HepG2 (cell line): ENCODE data around the gene IGLON5. TPM values are rescaled to one million over a fixed set of nuclear protein-coding genes. Genes with fewer than 3 reads are reported as not detected.

Source experiments
- ARHGAP35 ChIP-seq: sonication (generic); formaldehyde crosslinking; IDR thresholded peaks from 2 replicates; pipeline ENCODE4 v1.9.0; 2022; ENCODE audit warnings: mild to moderate bottlenecking, inconsistent platforms, moderate library complexity, missing genetic modification reagents, borderline replicate concordance
- ERF ChIP-seq: IDR thresholded peaks from 2 replicates; pipeline ENCODE4 v1.6.1; 2018; ENCODE audit warnings: missing biosample characterization, missing genetic modification reagents
- HNRNPUL1 ChIP-seq: fragments of 200-400 bp; formaldehyde crosslinking; IDR thresholded peaks from 2 replicates; pipeline ENCODE4 v1.6.1; 2017; ENCODE audit warnings: low read depth, mild to moderate bottlenecking, low read length, moderate library complexity
- IRF9 ChIP-seq: sonication (generic); formaldehyde crosslinking; IDR thresholded peaks from 2 replicates; pipeline ENCODE4 v1.8.0; 2022; ENCODE audit warnings: missing genetic modification reagents, mild to moderate bottlenecking, borderline replicate concordance
- KLF12 ChIP-seq: sonication (generic); formaldehyde crosslinking; IDR thresholded peaks from 2 replicates; pipeline ENCODE4 v1.4.0; 2020; ENCODE audit warnings: missing genetic modification reagents, borderline replicate concordance
- KLF6 ChIP-seq: IDR thresholded peaks from 2 replicates; pipeline ENCODE4 v1.8.0; 2016; ENCODE audit warnings: missing biosample characterization, missing genetic modification reagents
- MED13 ChIP-seq: sonication (generic); formaldehyde crosslinking; IDR thresholded peaks from 2 replicates; pipeline ENCODE4 v1.5.0; 2020; ENCODE audit warnings: missing genetic modification reagents
- MTA3 ChIP-seq: sonication (generic); formaldehyde crosslinking; IDR thresholded peaks from 2 replicates; pipeline ENCODE4 v1.4.0; 2020; ENCODE audit warnings: missing genetic modification reagents
- NONO ChIP-seq, 2 experiments: fragments of 450-650 bp in 1 of 2; sonication (generic) in 1 of 2; formaldehyde crosslinking in 1 of 2; IDR thresholded peaks in 1 of 2; conservative IDR thresholded peaks in 1 of 2; 2 replicates each; pipeline versions ENCODE4 v1.6.1 to v1.8.0; 2017 to 2022; ENCODE audit warnings: mild to moderate bottlenecking in 1 of 2, missing genetic modification reagents in 1 of 2, moderate library complexity in 1 of 2
- RAD21 ChIP-seq: fragments of 450-650 bp; formaldehyde crosslinking; IDR thresholded peaks from 2 replicates; pipeline ENCODE4 v1.5.0; 2020; ENCODE audit warnings: mild to moderate bottlenecking
- RAD51 ChIP-seq: fragments of 450-650 bp; IDR thresholded peaks from 2 replicates; pipeline ENCODE4 v1.6.1; 2016; ENCODE audit warnings: borderline replicate concordance
- RARA ChIP-seq: IDR thresholded peaks from 2 replicates; pipeline ENCODE4 v1.6.1; 2016; ENCODE audit warnings: missing genetic modification reagents, missing compliant biosample characterization
- SATB2 ChIP-seq: sonication (generic); formaldehyde crosslinking; IDR thresholded peaks from 2 replicates; pipeline ENCODE4 v1.5.0; 2020; ENCODE audit warnings: missing genetic modification reagents
- SKI ChIP-seq: fragments of 450-650 bp; IDR thresholded peaks from one replicate; pipeline ENCODE4 v1.6.1; 2018; ENCODE audit warnings: mild to moderate bottlenecking; ENCODE audit not compliant: partially characterized antibody
- TAF15 ChIP-seq: fragments of 200-400 bp; formaldehyde crosslinking; IDR thresholded peaks from one replicate; pipeline ENCODE4 v1.6.1; 2018; ENCODE audit warnings: mild to moderate bottlenecking, low read depth, low read length; ENCODE audit not compliant: poor library complexity, severe bottlenecking
- TCF7 ChIP-seq: sonication (generic); IDR thresholded peaks from 2 replicates; pipeline ENCODE4 v1.6.1; 2016; ENCODE audit warnings: antibody characterized with exemption, low read depth
- ZKSCAN8 ChIP-seq: IDR thresholded peaks from 2 replicates; pipeline ENCODE4 v1.6.1; 2016; ENCODE audit warnings: borderline replicate concordance, missing genetic modification reagents, missing compliant biosample characterization
- ZNF10 ChIP-seq: sonication (generic); formaldehyde crosslinking; IDR thresholded peaks from 2 replicates; pipeline ENCODE4 v1.4.0; 2020; ENCODE audit warnings: mild to moderate bottlenecking, low read depth, missing genetic modification reagents, borderline replicate concordance
- ZNF264 ChIP-seq: sonication (generic); formaldehyde crosslinking; IDR thresholded peaks from 2 replicates; pipeline ENCODE4 v1.4.0; 2020; ENCODE audit warnings: missing genetic modification reagents
- ZNF280B ChIP-seq: sonication (generic); formaldehyde crosslinking; IDR thresholded peaks from 2 replicates; pipeline ENCODE4 v1.5.0; 2020; ENCODE audit warnings: missing genetic modification reagents, mild to moderate bottlenecking, borderline replicate concordance
- ZNF3 ChIP-seq: IDR thresholded peaks from 2 replicates; pipeline ENCODE4 v1.7.0; 2017; ENCODE audit warnings: inconsistent platforms
- ZNF326 ChIP-seq: sonication (generic); formaldehyde crosslinking; IDR thresholded peaks from 2 replicates; pipeline ENCODE4 v1.4.0; 2020; ENCODE audit warnings: missing genetic modification reagents, borderline replicate concordance
- ZNF367 ChIP-seq: sonication (generic); formaldehyde crosslinking; IDR thresholded peaks from 2 replicates; pipeline ENCODE4 v1.4.0; 2020; ENCODE audit warnings: missing genetic modification reagents, borderline replicate concordance
- ZNF598 ChIP-seq: sonication (generic); formaldehyde crosslinking; IDR thresholded peaks from 2 replicates; pipeline ENCODE4 v1.5.1; 2020; ENCODE audit warnings: mild to moderate bottlenecking, missing genetic modification reagents, borderline replicate concordance
- ZNF724P ChIP-seq: sonication (generic); formaldehyde crosslinking; IDR thresholded peaks from 2 replicates; pipeline ENCODE4 v1.8.0; 2022; ENCODE audit warnings: missing genetic modification reagents, borderline replicate concordance
- ZNF749 ChIP-seq: sonication (generic); formaldehyde crosslinking; IDR thresholded peaks from 2 replicates; pipeline ENCODE4 v1.8.0; 2022; ENCODE audit warnings: mild to moderate bottlenecking, missing genetic modification reagents, moderate library complexity, borderline replicate concordance
- ZNF891 ChIP-seq: sonication (generic); formaldehyde crosslinking; IDR thresholded peaks from 2 replicates; pipeline ENCODE4 v1.5.0; 2020; ENCODE audit warnings: mild to moderate bottlenecking, missing genetic modification reagents
- ZSCAN9 ChIP-seq: IDR thresholded peaks from 2 replicates; pipeline ENCODE4 v1.6.1; 2016; ENCODE audit warnings: borderline replicate concordance
- polyA plus RNA-seq, 8 experiments: library from polyadenylated mRNA; depleted of rRNA in 3 of 8; stranded (reverse) in 7 of 8; unstranded in 1 of 8; fragments of >200 nt; fragmentation: Illumina TruSeq in 4 of 8; extraction: Trizol in 4 of 8; gene quantifications; 2 replicates each; pipeline versions ENCODE4 v1.2.1 to v1.2.3, GENCODE V29; 2011 to 2016; ENCODE audit warnings: low read depth in 4 of 8, missing spikeins in 1 of 8, mixed read lengths in 1 of 8; ENCODE audit not compliant: insufficient read depth in 1 of 8
- total RNA-seq, 5 experiments: library from RNA; depleted of rRNA; stranded (reverse); fragments of >200 nt; fragmentation: Illumina TruSeq; extraction: Trizol; gene quantifications; 2 replicates each; pipeline ENCODE4 v1.2.3, GENCODE V29; 2016; ENCODE audit warnings: low read depth in 1 of 5
- TF ChIP-seq, protein P1 (sequence below): sonication (generic); formaldehyde crosslinking; IDR thresholded peaks from 2 replicates; pipeline ENCODE4 v1.4.0; 2020; ENCODE audit warnings: mild to moderate bottlenecking, missing genetic modification reagents

Gene IGLON5
- total and polyA plus RNA-seq, 2 of the 13 experiments (the other 11 are each of a cell fraction or from before 2014, with no cell fraction given) = 0.04 to 5.7 TPM

DNA sequence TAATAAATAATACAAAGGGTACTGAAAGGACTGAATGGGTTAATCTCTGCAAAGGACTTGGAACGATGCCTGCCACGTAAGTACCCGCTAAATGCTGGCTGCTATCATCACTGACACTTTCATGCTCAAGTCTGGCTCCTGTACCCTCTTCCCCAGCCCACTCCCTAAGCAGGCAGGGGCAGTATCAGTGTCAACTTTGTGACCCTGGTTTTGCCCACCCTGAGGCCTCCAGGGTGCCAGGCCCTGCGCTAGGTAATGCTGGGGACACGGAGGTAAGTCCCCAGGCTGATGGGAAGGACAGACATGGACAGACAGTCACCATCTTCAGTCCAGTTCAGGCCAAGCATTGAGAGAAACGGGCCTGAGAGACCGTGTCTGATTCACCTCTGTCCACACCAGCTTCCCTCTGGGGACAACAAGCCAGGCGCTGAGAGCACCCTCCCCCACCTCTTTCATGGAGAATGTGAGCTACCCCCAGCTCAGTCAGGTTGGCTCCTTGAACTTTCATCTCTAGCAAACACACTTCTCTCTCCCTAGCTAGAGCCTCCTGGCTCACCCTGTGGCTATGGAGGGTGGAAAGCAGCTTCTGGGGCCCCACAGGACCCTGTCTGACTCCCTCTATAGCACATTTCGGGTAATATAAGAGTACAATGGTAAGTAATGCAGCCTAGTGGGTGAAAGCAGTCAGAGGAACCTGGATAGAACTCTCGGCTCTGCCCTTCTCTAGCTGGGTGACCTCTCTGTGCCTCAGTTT lies 53.9 kb downstream of the IGLON5 start (continued):
- TF ChIP-seq, protein P1, sequence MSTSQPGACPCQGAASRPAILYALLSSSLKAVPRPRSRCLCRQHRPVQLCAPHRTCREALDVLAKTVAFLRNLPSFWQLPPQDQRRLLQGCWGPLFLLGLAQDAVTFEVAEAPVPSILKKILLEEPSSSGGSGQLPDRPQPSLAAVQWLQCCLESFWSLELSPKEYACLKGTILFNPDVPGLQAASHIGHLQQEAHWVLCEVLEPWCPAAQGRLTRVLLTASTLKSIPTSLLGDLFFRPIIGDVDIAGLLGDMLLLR (CRISPR knock-in tag) = no peak
- TF ChIP-seq NONO (IDR thresholded peaks at IDR 0.05) (no peak), NONO (CRISPR knock-in tag; conservative IDR thresholded peaks at IDR 0.05) (peak; percentile 73; the same call in 1 of the 2 replicates), ZNF891 (CRISPR knock-in tag) (0 out of 2 replicates have a peak, but pooled peaks have one; percentile 37), ZNF3 (no peak), ZNF264 (CRISPR knock-in tag) (0 out of 2 replicates have a peak, but pooled peaks have one; percentile 34), ERF (CRISPR knock-in tag) (peak; percentile 64; the same call in 1 of the 2 replicates), RAD51 (no peak), RAD21 (CRISPR knock-in tag) (no peak; the same call in none of the 2 replicates), SATB2 (CRISPR knock-in tag) (no peak), ZKSCAN8 (CRISPR knock-in tag) (peak; percentile 59; the same call in 1 of the 2 replicates), ZNF724P (CRISPR knock-in tag) (no peak), ZNF367 (CRISPR knock-in tag) (no peak), ARHGAP35 (CRISPR knock-in tag) (no peak), ZNF598 (CRISPR knock-in tag) (no peak; the same call in 1 of the 2 replicates), ZNF10 (no peak), RARA (peak; percentile 75), SKI (peak; percentile 48), ZSCAN9 (CRISPR knock-in tag) (peak; percentile 77), MTA3 (no peak), ZNF280B (CRISPR knock-in tag) (no peak), MED13 (CRISPR knock-in tag) (peak; percentile 69; the same call in 1 of the 2 replicates), ZNF326 (no peak), HNRNPUL1 (no peak), KLF6 (CRISPR knock-in tag) (no peak), ZNF749 (CRISPR knock-in tag) (no peak), TCF7 (0 out of 2 replicates have a peak, but pooled peaks have one; percentile 17), TAF15 (no peak), KLF12 (CRISPR knock-in tag) (0 out of 2 replicates have a peak, but pooled peaks have one; percentile 48), IRF9 (CRISPR knock-in tag) (0 out of 2 replicates have a peak, but pooled peaks have one; percentile 47)
